Parathyroid adenoma (tissue), 2 donors: ENCODE measurements around the gene CRYBA4.

Source experiments
- H2AFZ ChIP-seq: fragments of 300-600 bp; sonication (generic); one replicate; pipeline ENCODE4 v1.7.0; 2017; ENCODE audit warnings: antibody characterized with exemption, mild to moderate bottlenecking
- H3K27ac ChIP-seq: fragments of 300-600 bp; sonication (generic); one replicate; pipeline ENCODE4 v1.7.0; 2017
- H3K27me3 ChIP-seq: fragments of 300-600 bp; sonication (generic); one replicate; pipeline ENCODE4 v1.7.0; 2017; ENCODE audit warnings: low read length; ENCODE audit not compliant: control insufficient read depth, insufficient read depth
- H3K36me3 ChIP-seq: fragments of 300-600 bp; sonication (generic); one replicate; pipeline ENCODE4 v1.7.0; 2017; ENCODE audit warnings: low read length; ENCODE audit not compliant: control insufficient read depth, insufficient read depth
- H3K4me1 ChIP-seq: fragments of 300-600 bp; sonication (generic); one replicate; pipeline ENCODE4 v1.7.0; 2017; ENCODE audit warnings: control low read depth
- H3K4me2 ChIP-seq: fragments of 300-600 bp; sonication (generic); one replicate; pipeline ENCODE4 v1.7.0; 2017; ENCODE audit warnings: low read length
- H3K4me3 ChIP-seq: fragments of 300-600 bp; sonication (generic); one replicate; pipeline ENCODE4 v1.7.0; 2017; ENCODE audit warnings: low read depth, low read length
- H3K79me2 ChIP-seq: fragments of 300-600 bp; sonication (generic); one replicate; pipeline ENCODE4 v1.7.0; 2017; ENCODE audit warnings: control low read depth
- H3K9ac ChIP-seq: fragments of 300-600 bp; sonication (generic); one replicate; pipeline ENCODE4 v1.7.0; 2017; ENCODE audit warnings: mild to moderate bottlenecking
- H3K9me3 ChIP-seq: fragments of 300-600 bp; sonication (generic); one replicate; pipeline ENCODE4 v1.7.0; 2017; ENCODE audit warnings: low read length; ENCODE audit not compliant: control insufficient read depth
- TF ChIP-seq, protein P1 (sequence below): fragments of 300-600 bp; sonication (generic); IDR thresholded peaks from one replicate; pipeline ENCODE4 v1.7.0; 2017; ENCODE audit warnings: antibody characterized with exemption, mild to moderate bottlenecking
- donor health status: primary hyperparathyroidism.

Gene CRYBA4

DNA sequence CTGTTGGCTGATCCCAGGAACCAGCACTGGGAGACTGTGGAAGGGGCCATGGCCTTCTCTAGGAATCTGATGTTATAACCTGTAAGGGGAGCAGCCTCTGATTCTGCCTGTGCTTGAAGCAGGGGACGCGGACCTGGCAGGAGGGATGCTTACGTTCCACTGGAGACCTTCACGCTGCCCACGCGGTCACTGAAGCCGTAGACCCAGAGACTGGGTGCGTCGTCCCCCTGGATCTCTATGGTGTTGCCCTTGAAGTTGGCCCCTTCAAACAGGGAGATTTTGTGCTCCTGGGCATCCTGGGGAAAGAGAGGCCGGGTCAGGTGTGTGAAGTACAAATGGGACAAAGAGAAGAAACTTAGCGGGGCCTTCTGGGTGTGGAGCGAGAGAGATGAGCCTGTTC is 20.0 kb upstream of the CRYBA4 start:
- TF ChIP-seq, protein P1, sequence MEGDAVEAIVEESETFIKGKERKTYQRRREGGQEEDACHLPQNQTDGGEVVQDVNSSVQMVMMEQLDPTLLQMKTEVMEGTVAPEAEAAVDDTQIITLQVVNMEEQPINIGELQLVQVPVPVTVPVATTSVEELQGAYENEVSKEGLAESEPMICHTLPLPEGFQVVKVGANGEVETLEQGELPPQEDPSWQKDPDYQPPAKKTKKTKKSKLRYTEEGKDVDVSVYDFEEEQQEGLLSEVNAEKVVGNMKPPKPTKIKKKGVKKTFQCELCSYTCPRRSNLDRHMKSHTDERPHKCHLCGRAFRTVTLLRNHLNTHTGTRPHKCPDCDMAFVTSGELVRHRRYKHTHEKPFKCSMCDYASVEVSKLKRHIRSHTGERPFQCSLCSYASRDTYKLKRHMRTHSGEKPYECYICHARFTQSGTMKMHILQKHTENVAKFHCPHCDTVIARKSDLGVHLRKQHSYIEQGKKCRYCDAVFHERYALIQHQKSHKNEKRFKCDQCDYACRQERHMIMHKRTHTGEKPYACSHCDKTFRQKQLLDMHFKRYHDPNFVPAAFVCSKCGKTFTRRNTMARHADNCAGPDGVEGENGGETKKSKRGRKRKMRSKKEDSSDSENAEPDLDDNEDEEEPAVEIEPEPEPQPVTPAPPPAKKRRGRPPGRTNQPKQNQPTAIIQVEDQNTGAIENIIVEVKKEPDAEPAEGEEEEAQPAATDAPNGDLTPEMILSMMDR = no peak
- H3K4me2 ChIP-seq = no peak overlapping the region
- H3K36me3 ChIP-seq = no peaks in the 10 kb centered on the region
- no peak overlapping the region for H3K27ac ChIP-seq
- H3K9ac ChIP-seq = no peak overlapping the region
- H2AFZ ChIP-seq = no peak overlapping the region
- no peaks in the 10 kb centered on the region for H3K4me1 ChIP-seq
- no peak overlapping the region for H3K4me3 ChIP-seq
- no peaks in the 10 kb centered on the region for H3K27me3 ChIP-seq
- no peaks in the 10 kb centered on the region for H3K9me3 ChIP-seq
- H3K79me2 ChIP-seq = no peaks in the 10 kb centered on the region

DNA sequence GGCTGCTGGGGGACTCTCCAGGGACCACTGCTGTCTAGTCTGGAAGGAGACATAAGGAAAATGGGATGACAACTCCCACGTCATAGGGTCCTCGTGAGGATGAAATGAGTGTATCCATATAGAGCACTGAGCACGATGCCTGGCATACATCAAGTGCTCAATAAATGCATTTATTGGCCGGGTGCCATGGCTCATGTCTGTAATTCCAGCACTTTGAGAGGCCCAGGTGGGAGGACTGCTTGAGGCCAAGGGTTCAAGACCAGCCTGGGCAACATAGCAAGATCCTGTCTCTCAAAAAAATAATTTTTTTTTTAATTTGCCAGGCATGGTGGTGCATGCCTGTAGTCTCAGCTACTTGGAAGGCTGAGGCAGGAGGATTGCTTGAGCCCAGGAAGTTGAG is 19.6 kb upstream of the CRYBA4 start:
- H3K9me3 ChIP-seq = no peaks in the 10 kb centered on the region
- no peak overlapping the region for H3K27ac ChIP-seq
- H3K4me3 ChIP-seq = no peak overlapping the region
- no peaks in the 10 kb centered on the region for H3K27me3 ChIP-seq
- no peaks in the 10 kb centered on the region for H3K36me3 ChIP-seq
- H3K79me2 ChIP-seq = no peaks in the 10 kb centered on the region
- H3K4me1 ChIP-seq = no peaks in the 10 kb centered on the region
- no peak overlapping the region for H3K4me2 ChIP-seq
- H3K9ac ChIP-seq = no peak overlapping the region
- TF ChIP-seq, protein P1 = no peak
- H2AFZ ChIP-seq = no peak overlapping the region

DNA sequence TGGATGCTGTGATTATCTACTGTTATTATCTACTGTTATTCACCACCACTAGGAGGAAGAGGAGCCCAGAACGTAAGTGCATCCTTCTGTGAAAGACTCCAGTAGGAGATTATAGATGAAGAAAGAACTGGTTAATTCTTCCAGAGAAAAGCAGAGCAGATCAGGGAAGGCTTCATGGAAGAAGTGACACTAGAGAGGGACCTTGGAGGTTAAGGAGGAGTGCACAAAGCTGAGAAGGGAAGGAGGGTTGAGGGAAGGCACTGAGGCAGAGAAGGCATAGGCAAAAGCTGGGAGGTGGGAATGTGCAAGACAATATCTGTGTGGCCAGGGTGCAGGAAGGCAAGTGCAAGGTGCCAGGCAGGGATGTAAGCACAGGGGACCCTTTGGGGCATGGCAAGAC is 17.4 kb upstream of the CRYBA4 start:
- H3K9ac ChIP-seq = no peak overlapping the region
- H3K27me3 ChIP-seq = no peaks in the 10 kb centered on the region
- H3K79me2 ChIP-seq = no peaks in the 10 kb centered on the region
- no peak overlapping the region for H3K27ac ChIP-seq
- no peak overlapping the region for H3K4me3 ChIP-seq
- no peaks in the 10 kb centered on the region for H3K36me3 ChIP-seq
- H2AFZ ChIP-seq = no peak overlapping the region
- H3K9me3 ChIP-seq = no peaks in the 10 kb centered on the region
- H3K4me2 ChIP-seq = no peak overlapping the region
- TF ChIP-seq, protein P1 = no peak
- H3K4me1 ChIP-seq = no peaks in the 10 kb centered on the region

DNA sequence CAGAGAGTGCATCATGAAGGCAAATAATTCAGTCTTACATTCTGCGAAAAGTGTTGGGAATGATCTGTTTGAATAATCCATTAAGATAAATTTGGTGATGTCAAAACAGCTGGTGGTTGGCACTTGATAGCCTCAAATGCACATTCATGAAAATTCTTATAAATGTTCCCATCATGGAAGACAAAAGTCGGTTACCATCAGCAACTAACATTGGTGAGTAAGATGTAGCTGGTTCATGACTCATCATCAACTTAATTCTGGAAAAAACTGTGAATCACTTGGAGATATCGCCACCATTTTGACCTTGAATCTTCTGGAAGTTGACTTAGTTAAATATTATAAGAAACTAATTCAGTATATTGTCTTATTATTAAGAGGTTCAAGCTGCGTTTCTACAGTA is 15.2 kb upstream of the CRYBA4 start:
- no peaks in the 10 kb centered on the region for H3K36me3 ChIP-seq
- TF ChIP-seq, protein P1 = no peak
- H3K9ac ChIP-seq = no peak overlapping the region
- H2AFZ ChIP-seq = no peak overlapping the region
- no peaks in the 10 kb centered on the region for H3K27me3 ChIP-seq
- no peaks in the 10 kb centered on the region for H3K4me1 ChIP-seq
- no peak overlapping the region for H3K27ac ChIP-seq
- no peaks in the 10 kb centered on the region for H3K9me3 ChIP-seq
- no peaks in the 10 kb centered on the region for H3K79me2 ChIP-seq
- no peak overlapping the region for H3K4me2 ChIP-seq
- H3K4me3 ChIP-seq = no peak overlapping the region

DNA sequence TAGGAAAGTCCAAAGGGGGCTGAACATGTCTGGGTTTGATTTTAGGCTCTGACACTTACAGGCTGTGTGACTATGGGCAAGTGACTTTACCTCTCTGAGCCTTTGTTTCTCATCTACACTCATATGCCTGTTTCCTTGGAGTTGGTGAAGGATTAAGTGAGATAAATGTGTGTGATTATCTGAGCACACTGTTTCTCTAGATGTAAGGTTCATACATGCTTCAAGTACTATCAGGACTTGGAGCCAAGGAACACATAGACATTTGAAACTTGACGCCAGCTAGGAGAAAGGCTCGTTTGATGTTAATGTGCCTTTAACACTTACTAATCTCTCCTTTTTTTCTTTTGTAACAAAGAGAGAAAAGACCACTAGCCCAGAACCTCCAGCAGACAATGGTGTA is 13.6 kb upstream of the CRYBA4 start:
- Histone ChIP-seq H3K9me3 (no peaks in the 10 kb centered on the region), H3K4me3 (no peak overlapping the region)

More for the DNA sequence above, 13.6 kb upstream of the CRYBA4 start:
- Histone ChIP-seq H3K36me3 (no peaks in the 10 kb centered on the region), H3K4me1 (no peaks in the 10 kb centered on the region), H2AFZ (no peak overlapping the region), H3K9ac (no peak overlapping the region), H3K27ac (no peak overlapping the region), H3K27me3 (no peaks in the 10 kb centered on the region), H3K79me2 (no peaks in the 10 kb centered on the region), H3K4me2 (no peak overlapping the region)
- TF ChIP-seq, protein P1 = no peak
